Mucosa of descending colon (tissue), 3 donors: ENCODE data around the gene PCBP3. TPM values are rescaled to one million over a fixed set of nuclear protein-coding genes. Genes with fewer than 3 reads are reported as not detected.
"Not testable (repeated sequence)": the region's sequence is repeated elsewhere in the genome, so short reads cannot be mapped to it uniquely, and the experiment has no call there.

Experiments used
- ATAC-seq: fragments of 200-7000 bp; cut with Tn5 transposase; one replicate; pipeline ENCODE4 v1.9.1; 2020; ENCODE audit warnings: mild to moderate bottlenecking, moderate library complexity
- DNase-seq, 3 donors: peaks; one replicate each; pipeline ENCODE4 v3.0.0-alpha.2; 2020
- H3K36me3 ChIP-seq: fragments of 200-600 bp; one replicate; pipeline ENCODE4 v1.8.0; 2021; ENCODE audit warnings: low read depth, mild to moderate bottlenecking
- H3K4me1 ChIP-seq: fragments of 200-600 bp; one replicate; pipeline ENCODE4 v1.8.0; 2021; ENCODE audit warnings: low read depth, mild to moderate bottlenecking
- H3K4me3 ChIP-seq: fragments of 200-600 bp; one replicate; pipeline ENCODE4 v1.8.0; 2021; ENCODE audit warnings: mild to moderate bottlenecking
- H3K9me3 ChIP-seq: fragments of 200-600 bp; one replicate; pipeline ENCODE4 v1.8.0; 2021; ENCODE audit warnings: mild to moderate bottlenecking
- CTCF ChIP-seq: fragments of 200-600 bp; IDR thresholded peaks from one replicate; pipeline ENCODE4 v1.8.0; 2022; ENCODE audit warnings: antibody characterized with exemption, mild to moderate bottlenecking
- intact Hi-C, 2 donors: fragments of 100-400 bp; cut with DNase I in 1 of 2; cut with micrococcal nuclease in 1 of 2; formaldehyde crosslinking; loops; one replicate each; pipeline versions ENCODE4 v1.11.0 to v1.11.1; 2022; cut with DNase I, micrococcal nuclease
- total RNA-seq, 3 donors: library from RNA; stranded (reverse); fragmentation: NEBNext Ultra II Directional in 2 of 3; extraction: Animal tissue kit (Norgen Biotek cat#: 25700) in 2 of 3; gene quantifications; one replicate each; pipeline versions ENCODE4 v1.2.1 to v1.2.4, GENCODE V29; 2021 to 2023
- donor health status: DM: no; HTN: no; CAD: no; lungs with moderate emphysema.
- donor health status: DM: no; HTN: no; CAD: no.
- donor health status: DM: no; HTN: yes; CAD: no.

Gene PCBP3
- total RNA-seq, 3 donors from 2014 or later: 4.5 to 18.4 (median 7.6) TPM

- DNase-seq: peak in 1 of 3 donors; percentile 40
- H3K4me1 ChIP-seq: peaks cover 4% of the 10 kb centered on the region
- no peak for ATAC-seq
- intact Hi-C loops: no loop called here
- no peak overlapping the region for H3K4me3 ChIP-seq
- TF ChIP-seq CTCF: no peak
- no peaks in the 10 kb centered on the region for H3K36me3 ChIP-seq
- H3K9me3 ChIP-seq: no peaks in the 10 kb centered on the region
Observed at GRCh38 chr21:45892916-45893739, 249.6 kb downstream of the PCBP3 start.

- intact Hi-C loops: no loop called here
- TF ChIP-seq CTCF: no peak
Observed at GRCh38 chr21:45893740-45894449, 250.4 kb downstream of the PCBP3 start.

GRCh38 chr21:45894450-45894825 is 250.9 kb downstream of the PCBP3 start:
- DNase-seq (peak; percentile 29 to 58 (median 38)), ATAC-seq (peak; percentile 28)
- H3K36me3 ChIP-seq: no peaks in the 10 kb centered on the region
- H3K9me3 ChIP-seq: no peaks in the 10 kb centered on the region
- no peak overlapping the region for H3K4me3 ChIP-seq
- intact Hi-C loops: no loop called here
- no peak for TF ChIP-seq CTCF
- peaks cover 4% of the 10 kb centered on the region for H3K4me1 ChIP-seq

More at GRCh38 chr21:45893740-45894449, 250.4 kb downstream of the PCBP3 start:
- DNase-seq (peak in 2 of 3 donors; percentile 11 to 42), ATAC-seq (no peak)
- Histone ChIP-seq H3K4me1 (peaks cover 4% of the 10 kb centered on the region), H3K36me3 (no peaks in the 10 kb centered on the region), H3K4me3 (no peak overlapping the region), H3K9me3 (no peaks in the 10 kb centered on the region)

GRCh38 chr21:45894906-45895777 is 251.6 kb downstream of the PCBP3 start:
- TF ChIP-seq CTCF: no peak
- no peaks in the 10 kb centered on the region for H3K36me3 ChIP-seq
- ATAC-seq (no peak), DNase-seq (peak in 1 of 3 donors; percentile 28)
- H3K4me3 ChIP-seq: no peak overlapping the region
- intact Hi-C loops: no loop called here
- no peaks in the 10 kb centered on the region for H3K9me3 ChIP-seq
- peaks cover 4% of the 10 kb centered on the region for H3K4me1 ChIP-seq

GRCh38 chr21:45895778-45896370 is 252.3 kb downstream of the PCBP3 start:
- ATAC-seq (no peak), DNase-seq (peak in 2 of 3 donors; percentile 13 to 42)
- Histone ChIP-seq H3K4me3 (no peak overlapping the region), H3K4me1 (peaks cover 4% of the 10 kb centered on the region), H3K36me3 (no peaks in the 10 kb centered on the region), H3K9me3 (no peaks in the 10 kb centered on the region)
- no peak for TF ChIP-seq CTCF
- intact Hi-C loops: no loop called here

GRCh38 chr21:45896431-45896830 is 252.9 kb downstream of the PCBP3 start:
- ATAC-seq, H3K36me3 ChIP-seq, H3K9me3 ChIP-seq, H3K4me1 ChIP-seq, intact Hi-C loops, H3K4me3 ChIP-seq: not testable (repeated sequence)
- DNase-seq: peak in 2 of 3 donors; percentile 9 to 29
